ENCODE data around the gene NEB.

- TF ChIP-seq GATA2 (IDR thresholded peaks at IDR 0.05; ENCODE audit: low read depth, low read length) (no peak), GATA3 (IDR thresholded peaks at IDR 0.05; ENCODE audit: low read depth, low read length) (no peak)
Measured at GRCh38 chr2:151637271-151637781, 97.0 kb downstream of the NEB start.

All from SH-SY5Y (cell line).